PC-9 (cell line): ENCODE results near the gene PRR23A. TPM values are rescaled to one million over a fixed set of nuclear protein-coding genes. Genes with fewer than 3 reads are reported as not detected.

Source experiments
- BruUV-seq: library from RNA; stranded (reverse); fragments of 400-500 nt; replicated peaks from 2 replicates; lab custom pipeline; 2021; lab: Mats Ljungman, UMichigan
- CTCF ChIA-PET: fragments of 300-600 bp; sonication (Branson Sonifier 250); formaldehyde crosslinking; loops from one replicate; lab custom pipeline; 2022; ENCODE audit warnings: antibody characterized with exemption; lab: Charles Lee
- POLR2A ChIA-PET: fragments of 300-600 bp; sonication (Branson Sonifier 250); formaldehyde crosslinking; loops from one replicate; lab custom pipeline; 2022; ENCODE audit warnings: antibody characterized with exemption; ENCODE audit not compliant: unreplicated experiment; lab: Charles Lee
- DNase-seq, 2 experiments: peaks; one replicate each; pipeline versions ENCODE4 v3.0.0 to v3.0.0-alpha.2; 2015 to 2022; ENCODE audit warnings: mixed read lengths in 1 of 2
- H2AFZ ChIP-seq: fragments of 200-600 bp; sonication (generic); 2 replicates; pipeline ENCODE4 v1.8.1; 2017; ENCODE audit warnings: antibody characterized with exemption
- H3F3A ChIP-seq: fragments of 200-600 bp; sonication (generic); 2 replicates; pipeline ENCODE4 v1.8.1; 2017; ENCODE audit warnings: antibody characterized with exemption, mild to moderate bottlenecking, low read depth; ENCODE audit not compliant: insufficient read depth
- H3K27ac ChIP-seq: fragments of 200-600 bp; sonication (generic); 2 replicates; pipeline ENCODE4 v1.6.1; 2016; ENCODE audit warnings: mixed run types
- H3K27me3 ChIP-seq: fragments of 200-600 bp; sonication (generic); 2 replicates; pipeline ENCODE4 v1.6.1; 2016; ENCODE audit warnings: low read depth, mixed run types; ENCODE audit not compliant: insufficient read depth
- H3K36me3 ChIP-seq: fragments of 200-600 bp; sonication (generic); 2 replicates; pipeline ENCODE4 v1.6.1; 2016; ENCODE audit warnings: low read depth, mixed run types
- H3K4me1 ChIP-seq: fragments of 200-600 bp; sonication (generic); replicated peaks from 2 replicates; pipeline ENCODE4 v1.6.1; 2016; ENCODE audit warnings: mixed run types; ENCODE audit not compliant: insufficient read depth
- H3K4me2 ChIP-seq: fragments of 200-600 bp; sonication (generic); 2 replicates; pipeline ENCODE4 v1.6.1; 2017; ENCODE audit warnings: mixed run types
- H3K4me3 ChIP-seq: fragments of 200-600 bp; sonication (generic); 2 replicates; pipeline ENCODE4 v1.6.1; 2016; ENCODE audit warnings: mixed run types
- H3K79me2 ChIP-seq: fragments of 200-600 bp; sonication (generic); 2 replicates; pipeline ENCODE4 v1.6.1; 2017; ENCODE audit warnings: low read depth, mixed run types
- H3K9me2 ChIP-seq: fragments of 200-600 bp; sonication (generic); 2 replicates; pipeline ENCODE4 v1.8.1; 2017; ENCODE audit warnings: mild to moderate bottlenecking; ENCODE audit not compliant: insufficient read depth
- H3K9me3 ChIP-seq: fragments of 200-600 bp; sonication (generic); 2 replicates; pipeline ENCODE4 v1.8.1; 2016; ENCODE audit warnings: low read depth; ENCODE audit not compliant: insufficient read depth
- H4K20me1 ChIP-seq: fragments of 200-600 bp; sonication (generic); 2 replicates; pipeline ENCODE4 v1.8.1; 2017; ENCODE audit not compliant: insufficient read depth
- EZH2 ChIP-seq: fragments of 200-600 bp; sonication (generic); IDR thresholded peaks from 2 replicates; pipeline ENCODE4 v1.8.0; 2017; ENCODE audit warnings: antibody characterized with exemption, low read depth
- intact Hi-C: fragments of 100-400 bp; cut with micrococcal nuclease; formaldehyde crosslinking; loops from one replicate; pipeline ENCODE4 v1.10.0; 2022; ENCODE audit not compliant: unreplicated experiment
- total RNA-seq: library from RNA; stranded (reverse); gene quantifications from 2 replicates; pipeline ENCODE4 v1.2.3, GENCODE V29; 2021
- TF ChIP-seq, protein P1 (sequence below): fragments of 200-600 bp; sonication (generic); conservative IDR thresholded peaks from 2 replicates; pipeline ENCODE4 v1.6.1; 2017; ENCODE audit warnings: mixed run types, antibody characterized with exemption, mild to moderate bottlenecking, moderate library complexity

Gene PRR23A
- total RNA-seq, 1 experiment from 2014 or later: not detected

DNA sequence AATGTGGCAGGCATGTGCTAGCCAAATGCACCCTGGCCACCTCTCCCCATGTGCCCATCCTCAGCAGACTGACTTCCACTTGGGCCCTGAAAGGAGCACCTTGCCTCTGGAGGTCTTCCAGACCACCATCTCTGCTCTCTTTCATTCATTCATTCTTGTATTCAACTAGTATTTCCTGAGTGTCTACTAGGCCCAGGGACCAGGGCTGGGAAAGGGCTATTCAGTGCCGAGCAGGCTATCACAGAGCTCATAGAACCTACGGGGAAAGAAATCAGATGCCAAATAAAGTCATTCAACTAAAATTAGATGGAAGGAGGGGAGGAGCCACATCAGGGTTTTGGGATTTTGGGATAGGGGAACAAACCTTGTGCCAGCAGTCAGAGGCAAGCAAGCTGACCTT, 18.9 kb downstream of the PRR23A start:
- Histone ChIP-seq H3K36me3 (no peaks in the 10 kb centered on the region), H3K27me3 (no peaks in the 10 kb centered on the region), H3K79me2 (no peaks in the 10 kb centered on the region), H4K20me1 (no peaks in the 10 kb centered on the region), H3K27ac (no peak overlapping the region), H3K9me2 (no peaks in the 10 kb centered on the region), H3F3A (no peaks in the 10 kb centered on the region), H3K4me1 (no peaks in the 10 kb centered on the region), H3K9me3 (no peaks in the 10 kb centered on the region), H3K4me3 (no peak overlapping the region), H2AFZ (no peak overlapping the region), H3K4me2 (no peak overlapping the region)
- BruUV-seq: no TSS peak
- ChIA-PET POLR2A (no interaction called here), CTCF (no interaction called here)
- DNase-seq: no peak
- intact Hi-C loops: no loop called here
- no peak for TF ChIP-seq EZH2
- TF ChIP-seq, protein P1, sequence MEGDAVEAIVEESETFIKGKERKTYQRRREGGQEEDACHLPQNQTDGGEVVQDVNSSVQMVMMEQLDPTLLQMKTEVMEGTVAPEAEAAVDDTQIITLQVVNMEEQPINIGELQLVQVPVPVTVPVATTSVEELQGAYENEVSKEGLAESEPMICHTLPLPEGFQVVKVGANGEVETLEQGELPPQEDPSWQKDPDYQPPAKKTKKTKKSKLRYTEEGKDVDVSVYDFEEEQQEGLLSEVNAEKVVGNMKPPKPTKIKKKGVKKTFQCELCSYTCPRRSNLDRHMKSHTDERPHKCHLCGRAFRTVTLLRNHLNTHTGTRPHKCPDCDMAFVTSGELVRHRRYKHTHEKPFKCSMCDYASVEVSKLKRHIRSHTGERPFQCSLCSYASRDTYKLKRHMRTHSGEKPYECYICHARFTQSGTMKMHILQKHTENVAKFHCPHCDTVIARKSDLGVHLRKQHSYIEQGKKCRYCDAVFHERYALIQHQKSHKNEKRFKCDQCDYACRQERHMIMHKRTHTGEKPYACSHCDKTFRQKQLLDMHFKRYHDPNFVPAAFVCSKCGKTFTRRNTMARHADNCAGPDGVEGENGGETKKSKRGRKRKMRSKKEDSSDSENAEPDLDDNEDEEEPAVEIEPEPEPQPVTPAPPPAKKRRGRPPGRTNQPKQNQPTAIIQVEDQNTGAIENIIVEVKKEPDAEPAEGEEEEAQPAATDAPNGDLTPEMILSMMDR: no peak

DNA sequence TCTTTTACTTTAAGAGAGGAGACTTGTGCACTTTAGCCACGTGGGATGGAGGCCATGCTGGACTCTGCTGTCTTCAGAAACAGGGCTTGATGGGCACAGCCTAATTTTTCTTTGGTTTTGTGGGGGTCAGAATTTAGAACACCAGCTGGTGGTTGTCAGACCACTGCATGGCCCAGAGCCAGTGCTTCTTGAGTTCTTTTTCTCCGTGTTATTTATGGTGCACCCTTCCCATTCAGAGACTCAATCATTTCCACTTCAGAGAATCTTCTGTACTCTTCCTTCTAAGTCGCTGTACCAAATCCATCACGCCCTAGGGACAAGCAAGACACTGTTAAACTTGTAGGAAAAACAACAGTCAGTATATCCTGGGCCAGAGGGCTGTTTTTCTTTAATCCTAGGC, 20.1 kb downstream of the PRR23A start:
- CTCF ChIA-PET: no interaction called here
- H3K4me3 ChIP-seq: no peak overlapping the region
- H3F3A ChIP-seq: no peaks in the 10 kb centered on the region

DNA sequence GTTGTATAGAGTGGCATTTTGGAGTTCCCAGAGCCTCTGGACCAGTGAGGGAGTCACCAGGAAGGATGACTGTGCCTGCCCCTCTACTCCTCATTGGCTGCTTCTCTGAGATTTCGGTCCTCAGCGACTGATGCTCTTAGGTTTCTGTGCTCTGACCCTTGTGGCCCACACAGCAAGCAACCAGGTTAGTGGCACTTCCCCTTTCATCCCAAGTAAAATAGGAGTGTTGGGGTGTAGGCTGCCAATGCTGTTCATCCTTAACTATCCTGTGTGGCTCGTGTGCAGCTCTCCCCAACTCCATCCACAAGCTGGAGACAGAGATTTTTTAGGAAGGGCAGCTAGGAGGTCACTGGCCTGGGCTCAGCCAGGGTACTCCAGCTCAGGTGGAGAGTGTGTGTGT, 21.3 kb downstream of the PRR23A start:
- TF ChIP-seq EZH2: no peak
- TF ChIP-seq, protein P1: no peak
- no peaks in the 10 kb centered on the region for H3K9me2 ChIP-seq

More for the DNA sequence above, 20.1 kb downstream of the PRR23A start:
- Histone ChIP-seq H2AFZ (no peak overlapping the region), H4K20me1 (no peaks in the 10 kb centered on the region), H3K27me3 (no peaks in the 10 kb centered on the region), H3K36me3 (no peaks in the 10 kb centered on the region), H3K27ac (no peak overlapping the region), H3K9me2 (no peaks in the 10 kb centered on the region), H3K4me1 (no peaks in the 10 kb centered on the region), H3K4me2 (no peak overlapping the region), H3K79me2 (no peaks in the 10 kb centered on the region), H3K9me3 (no peaks in the 10 kb centered on the region)
- TF ChIP-seq, protein P1: no peak
- intact Hi-C loops: no loop called here
- POLR2A ChIA-PET: no interaction called here
- no peak for DNase-seq
- BruUV-seq: no TSS peak

More for the DNA sequence above, 21.3 kb downstream of the PRR23A start:
- Histone ChIP-seq H2AFZ (no peak overlapping the region), H4K20me1 (no peaks in the 10 kb centered on the region), H3K9me3 (no peaks in the 10 kb centered on the region), H3F3A (no peaks in the 10 kb centered on the region), H3K27me3 (no peaks in the 10 kb centered on the region), H3K4me3 (no peak overlapping the region), H3K79me2 (no peaks in the 10 kb centered on the region), H3K4me1 (no peaks in the 10 kb centered on the region), H3K36me3 (no peaks in the 10 kb centered on the region), H3K4me2 (no peak overlapping the region), H3K27ac (no peak overlapping the region)
- BruUV-seq: no TSS peak
- POLR2A ChIA-PET: no interaction called here
- DNase-seq: no peak
- CTCF ChIA-PET: no interaction called here
- intact Hi-C loops: no loop called here
